Omental fat pad (tissue), 4 donors: ENCODE measurements around the gene CENPB. TPM values are rescaled to one million over a fixed set of nuclear protein-coding genes. Genes with fewer than 3 reads are reported as not detected.

Experiments used
- ATAC-seq: fragments of 150-250 bp; one replicate; pipeline ENCODE4 v1.9.1; 2016; ENCODE audit warnings: mild to moderate bottlenecking, moderate library complexity; ENCODE audit not compliant: low FRiP score
- DNase-seq: peaks from one replicate; pipeline ENCODE4 v3.0.0-alpha.2; 2019; ENCODE audit warnings: low spot score
- CTCF ChIP-seq, 3 donors: fragments of 450-650 bp; IDR thresholded peaks; one replicate each; pipeline ENCODE4 v1.5.1; 2016 to 2017; ENCODE audit warnings: antibody characterized with exemption in 3 of 3, mild to moderate bottlenecking in 3 of 3, moderate library complexity in 2 of 3
- total RNA-seq, 4 donors: library from RNA; depleted of rRNA; stranded (reverse); fragments of >200 nt; gene quantifications; one replicate each; pipeline ENCODE4 v1.1.0, GENCODE V29; 2016

CENPB gene
- total RNA-seq, 4 donors from 2014 or later = 52.2 to 98.4 (median 76.8) TPM

DNA sequence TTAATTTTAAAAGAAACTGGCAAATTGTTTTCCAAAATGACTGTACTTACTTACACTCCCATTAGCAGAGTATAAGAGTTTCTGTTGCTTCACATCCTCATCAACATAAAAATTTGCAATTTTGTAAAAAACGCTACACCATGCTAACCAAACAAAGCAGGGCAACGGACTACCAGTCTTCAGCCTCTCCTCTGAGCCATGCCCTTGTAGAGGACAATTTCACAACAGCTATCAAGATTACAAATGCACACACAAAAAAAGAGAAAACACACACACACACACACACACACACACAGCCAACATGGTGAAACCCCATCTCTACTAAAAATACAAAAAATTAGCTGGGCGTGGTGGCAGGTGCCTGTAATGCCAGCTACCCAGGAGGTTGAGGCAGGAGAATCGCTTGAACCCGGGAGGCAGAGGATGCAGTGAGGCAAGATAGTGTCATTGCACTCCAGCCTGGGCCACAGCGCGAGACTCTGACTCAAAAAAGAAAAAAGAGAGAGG lies 14.9 kb downstream of the CENPB start:
- no peak for ATAC-seq
- DNase-seq = no peak
- TF ChIP-seq CTCF (IDR thresholded peaks at IDR 0.05) = no peak

DNA sequence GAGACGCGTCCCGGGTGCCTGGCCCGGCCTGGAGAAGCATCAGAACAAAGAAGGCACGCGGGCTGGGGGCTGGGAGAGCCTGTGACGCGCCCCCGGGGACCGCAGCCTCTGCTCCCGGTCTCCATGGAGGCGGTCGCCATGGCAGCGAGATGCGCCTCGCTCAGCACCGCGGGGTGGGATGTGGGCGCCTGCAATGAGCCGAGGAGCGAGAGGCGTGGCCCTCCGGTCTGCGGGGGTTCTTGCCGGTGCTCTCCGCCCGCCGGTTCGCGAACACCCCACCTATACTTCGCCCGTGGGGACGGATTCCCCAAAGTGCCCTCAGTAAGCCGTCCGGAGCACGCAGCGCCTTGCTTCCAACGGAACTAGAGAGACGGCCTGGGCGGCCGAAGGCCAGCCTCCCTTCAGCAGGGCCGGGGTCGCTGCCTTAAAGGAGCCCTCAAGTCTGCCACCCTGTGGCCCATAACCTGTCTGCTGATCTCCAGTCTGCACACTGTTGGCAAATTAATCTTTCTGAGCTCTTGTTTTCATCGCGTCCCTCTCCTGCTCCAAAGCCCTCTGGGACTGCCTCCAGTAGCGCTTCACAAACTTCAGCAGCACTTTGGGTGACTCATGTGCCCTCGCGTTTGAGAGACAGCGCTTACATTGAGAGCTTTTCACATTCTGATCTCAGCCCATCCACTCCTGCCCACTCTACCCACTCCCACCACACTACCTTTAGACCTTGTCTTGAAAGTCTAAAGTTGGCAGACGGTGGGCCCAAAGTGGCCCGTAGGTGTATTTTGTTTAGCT lies 18.0 kb downstream of the CENPB start:
- DNase-seq (peak; percentile 44), ATAC-seq (peak; percentile 42)

DNA sequence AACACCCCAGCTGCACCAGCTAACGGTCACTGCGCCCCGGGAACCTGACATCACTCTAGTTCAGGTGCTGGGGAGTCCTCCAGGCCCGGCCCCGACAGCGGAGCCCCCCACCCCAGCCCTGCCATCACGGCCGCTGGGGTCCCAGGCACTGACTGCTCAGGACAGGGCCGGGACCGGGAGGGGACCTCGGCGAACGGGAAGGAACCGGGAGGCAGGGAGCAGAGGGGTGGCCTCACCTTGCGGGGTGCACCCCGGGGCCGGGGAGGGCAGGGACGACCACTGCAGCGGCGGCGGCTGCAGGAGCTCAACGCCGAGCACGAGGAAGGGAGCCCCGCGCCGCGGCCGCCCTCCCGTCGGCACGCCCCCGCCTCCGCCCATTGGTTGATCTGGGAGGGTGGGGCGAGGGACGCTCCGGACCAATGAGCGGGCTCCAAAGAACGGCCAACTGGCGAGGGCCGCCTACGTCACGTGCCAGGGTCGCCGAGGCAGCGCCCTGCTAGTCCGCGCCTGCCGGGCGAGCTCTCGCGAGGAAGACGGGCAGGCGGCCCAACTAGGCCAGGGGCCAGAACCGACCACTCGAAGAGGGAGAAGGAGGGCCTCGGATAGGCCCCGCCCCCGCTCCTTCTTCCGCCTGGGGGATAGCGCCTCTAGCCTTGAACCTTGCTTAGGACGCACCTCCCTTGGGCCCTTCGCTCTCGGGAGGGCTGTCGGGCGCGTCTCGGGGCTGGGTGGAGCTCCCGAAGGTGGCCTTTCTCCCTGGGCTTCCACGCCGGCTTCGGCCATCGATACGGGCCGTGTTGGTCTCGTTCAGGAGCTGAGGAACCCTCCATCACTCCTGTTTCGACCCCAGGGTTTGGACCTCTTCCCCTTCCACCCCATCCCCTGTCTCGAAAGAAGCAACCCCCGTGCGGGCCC lies 18.9 kb downstream of the CENPB start, which contains the start of gene ADISSP:
TSS of gene ADISSP (minus strand) at position 327 of the 915 bp plus-strand sequence. CDS start 7,653 bp downstream, outside the sequence.
- TF ChIP-seq CTCF (IDR thresholded peaks at IDR 0.05) = no peak
- peak; percentile 95 for ATAC-seq
- DNase-seq = peak; percentile 88

More for the DNA sequence above, 18.0 kb downstream of the CENPB start:
- TF ChIP-seq CTCF (IDR thresholded peaks at IDR 0.05) = no peak

- ATAC-seq = peak; percentile 12
- TF ChIP-seq CTCF (IDR thresholded peaks at IDR 0.05) = no peak
- DNase-seq = no peak
These were observed 19.5 kb downstream of the CENPB start for GRCh38 chr20:3767110-3767426.

- TF ChIP-seq CTCF (IDR thresholded peaks at IDR 0.05) = no peak
- ATAC-seq (no peak), DNase-seq (no peak)
These were observed 20.0 kb downstream of the CENPB start for GRCh38 chr20:3766422-3767109.

GRCh38 chr20:3765171-3765882 lies 21.2 kb downstream of the CENPB start:
- no peak for TF ChIP-seq CTCF (IDR thresholded peaks at IDR 0.05)
- DNase-seq (no peak), ATAC-seq (no peak)
